GM12874 (cell line): Measurements from ENCODE around the gene NXN.

Experiments used
- CTCF ChIP-seq: IDR thresholded peaks from 2 replicates; pipeline ENCODE4 v1.5.1; 2011; ENCODE audit warnings: low read depth, mild to moderate bottlenecking, control low read depth, low read length, moderate library complexity; ENCODE audit not compliant: insufficient read depth

Gene NXN

GRCh38 chr17:802481-802880 is 177.1 kb downstream of the NXN start:
- TF ChIP-seq CTCF: no peak

- no peak for TF ChIP-seq CTCF
These were observed 177.9 kb downstream of the NXN start for GRCh38 chr17:801660-802059.

GRCh38 chr17:800446-801242 is 178.9 kb downstream of the NXN start:
- TF ChIP-seq CTCF: no peak

GRCh38 chr17:799261-799660 is 180.3 kb downstream of the NXN start:
- TF ChIP-seq CTCF: no peak

GRCh38 chr17:798246-798645 is 181.3 kb downstream of the NXN start:
- no peak for TF ChIP-seq CTCF

GRCh38 chr17:797236-797840 is 182.2 kb downstream of the NXN start:
- TF ChIP-seq CTCF: no peak

GRCh38 chr17:796609-797008 is 183.0 kb downstream of the NXN start:
- no peak for TF ChIP-seq CTCF
